Gastroesophageal sphincter (tissue), 4 donors: ENCODE results near the gene NEK9. TPM values are rescaled to one million over a fixed set of nuclear protein-coding genes. Genes with fewer than 3 reads are reported as not detected.

Experiments
- ATAC-seq: fragments of 150-250 bp; one replicate; pipeline ENCODE4 v1.9.1; 2016; ENCODE audit warnings: mild to moderate bottlenecking, moderate library complexity
- H3K27ac ChIP-seq, 4 donors: fragments of 200-600 bp; sonication (generic) in 3 of 4; 1 replicate in 3 of 4; 2 replicates in 1 of 4; pipeline ENCODE4 v1.5.1; 2016 to 2019
- H3K27me3 ChIP-seq: fragments of 200-600 bp; sonication (generic); one replicate; pipeline ENCODE4 v1.5.1; 2019
- H3K36me3 ChIP-seq, 2 donors: fragments of 200-600 bp; sonication (generic); one replicate each; pipeline ENCODE4 v1.5.1; 2019; ENCODE audit warnings: control low read depth in 1 of 2
- H3K4me1 ChIP-seq, 3 donors: fragments of 200-600 bp; sonication (generic); 1 replicate in 2 of 3; 2 replicates in 1 of 3; pipeline ENCODE4 v1.5.1; 2016 to 2019; ENCODE audit warnings: control low read depth in 2 of 3
- H3K4me3 ChIP-seq, 2 donors: fragments of 200-600 bp; sonication (generic); one replicate each; pipeline ENCODE4 v1.5.1; 2019; ENCODE audit warnings: mild to moderate bottlenecking in 1 of 2, moderate library complexity in 1 of 2
- H3K9me3 ChIP-seq, 3 donors: fragments of 200-600 bp; sonication (generic); one replicate each; pipeline ENCODE4 v1.5.1; 2017 to 2019; ENCODE audit warnings: control low read depth in 2 of 3
- CTCF ChIP-seq, 4 experiments: fragments of 200-600 bp in 2 of 4; fragments of 450-650 bp in 2 of 4; sonication (generic) in 1 of 4; IDR thresholded peaks; one replicate each; pipeline ENCODE4 v1.5.1; 2017 to 2019; ENCODE audit warnings: antibody characterized with exemption in 4 of 4, mild to moderate bottlenecking in 2 of 4, moderate library complexity in 2 of 4
- EP300 ChIP-seq: sonication (generic); formaldehyde crosslinking; IDR thresholded peaks from one replicate; pipeline ENCODE4 v1.6.1; 2017; ENCODE audit warnings: antibody characterized with exemption, mild to moderate bottlenecking
- POLR2A ChIP-seq, 2 donors: fragments of 450-650 bp; IDR thresholded peaks; one replicate each; pipeline ENCODE4 v1.6.1; 2017; ENCODE audit warnings: antibody characterized with exemption in 2 of 2, mild to moderate bottlenecking in 2 of 2, moderate library complexity in 1 of 2
- POLR2AphosphoS5 ChIP-seq: sonication (generic); formaldehyde crosslinking; IDR thresholded peaks from one replicate; pipeline ENCODE4 v1.6.1; 2017; ENCODE audit warnings: antibody characterized with exemption
- WGBS, 2 donors: methylation state at CpG; one replicate each; pipeline ENCODE4 v1.1.5; 2018; ENCODE audit warnings: low coverage in 1 of 2; 5-methylcytosine and 5-hydroxymethylcytosine counted together
- total RNA-seq, 4 donors: library from RNA; depleted of rRNA; stranded (reverse); fragments of >200 nt; gene quantifications; one replicate each; pipeline ENCODE4 v1.1.0, GENCODE V29; 2016

The NEK9 gene
- total RNA-seq = 10 to 100 TPM; 34.2 to 95.4 (median 85.9) TPM

- peak; percentile 96 for ATAC-seq
- peaks cover 0 to 57% (median 5%) of the 10 kb centered on the region in 3 donors for H3K4me1 ChIP-seq
- no peaks in the 10 kb centered on the region for H3K9me3 ChIP-seq
- H3K27ac ChIP-seq = peak within 1 kb of the TSS; percentile 91 to 99 (median 98)
- H3K27me3 ChIP-seq = no peaks in the 10 kb centered on the region
- 0% methylated on average over 22 of the region's 76 CpGs; no CpG with 5 or more reads in 1 of the 2 donors for WGBS, 2 donors
- peak; percentile 84 to 89 for TF ChIP-seq POLR2A (IDR thresholded peaks at IDR 0.05)
- TF ChIP-seq CTCF (IDR thresholded peaks at IDR 0.05) = peak in 2 of 4 experiments; percentile 27 to 30
- TF ChIP-seq POLR2AphosphoS5 = peak; percentile 86
- no peak for TF ChIP-seq EP300
- peak within 1 kb of the TSS; percentile 73 to 78 for H3K4me3 ChIP-seq
- H3K36me3 ChIP-seq = peaks cover 0 to 18% of the 10 kb centered on the region in 2 donors
Observed at GRCh38 chr14:75126679-75127473, at the start of gene NEK9. NEK9 (minus strand) TSS chr14:75127048; CDS start chr14:75126921, 127 bp downstream.

- peak within 1 kb of the TSS; percentile 91 to 94 (median 92) for H3K27ac ChIP-seq
- peak in 1 of 4 experiments; percentile 26 for TF ChIP-seq CTCF (IDR thresholded peaks at IDR 0.05)
- TF ChIP-seq POLR2A (IDR thresholded peaks at IDR 0.05) = peak; percentile 42 to 65
- TF ChIP-seq POLR2AphosphoS5 = peak; percentile 72
- no peak for TF ChIP-seq EP300
- WGBS, 2 donors = 0% methylated on average over 2 to 12 of the region's 49 CpGs
Observed at GRCh38 chr14:75176142-75176820, 49.4 kb upstream of the NEK9 start, which contains the start of gene TMED10. TMED10 (minus strand) TSS chr14:75176612; CDS start chr14:75176579, 33 bp downstream.

GRCh38 chr14:75175677-75176141 is 48.9 kb upstream of the NEK9 start:
- Histone ChIP-seq H3K27ac (peak overlapping the region; percentile 91 to 94 (median 92)), H3K9me3 (no peaks in the 10 kb centered on the region), H3K36me3 (no peaks in the 10 kb centered on the region), H3K4me3 (peak overlapping the region; percentile 83 to 86), H3K27me3 (no peaks in the 10 kb centered on the region), H3K4me1 (peaks cover 0 to 56% (median 6%) of the 10 kb centered on the region in 3 donors)
- TF ChIP-seq EP300 = no peak
- TF ChIP-seq POLR2A (IDR thresholded peaks at IDR 0.05) = no peak
- TF ChIP-seq POLR2AphosphoS5 = no peak
- TF ChIP-seq CTCF (IDR thresholded peaks at IDR 0.05) = no peak
- ATAC-seq = no peak
- WGBS, 2 donors = 6 to 10% methylated on average over 5 to 8 of the region's 10 CpGs

More at GRCh38 chr14:75176142-75176820, 49.4 kb upstream of the NEK9 start, which contains the start of gene TMED10:
- peak within 1 kb of the TSS; percentile 83 to 86 for H3K4me3 ChIP-seq
- H3K27me3 ChIP-seq = no peaks in the 10 kb centered on the region
- no peaks in the 10 kb centered on the region for H3K36me3 ChIP-seq
- no peaks in the 10 kb centered on the region for H3K9me3 ChIP-seq
- ATAC-seq = peak; percentile 93
- peaks cover 0 to 50% (median 6%) of the 10 kb centered on the region in 3 donors for H3K4me1 ChIP-seq

- ATAC-seq = no peak
- 38 to 62% methylated on average over 2 of the region's 2 CpGs for WGBS, 2 donors
- H3K4me3 ChIP-seq = no peak overlapping the region
- peaks cover 0 to 63% (median 6%) of the 10 kb centered on the region in 3 donors for H3K4me1 ChIP-seq
- peak overlapping the region in 2 of 4 donors; percentile 26 to 31 for H3K27ac ChIP-seq
- no peaks in the 10 kb centered on the region for H3K9me3 ChIP-seq
- TF ChIP-seq CTCF (IDR thresholded peaks at IDR 0.05) = no peak
- TF ChIP-seq POLR2A (IDR thresholded peaks at IDR 0.05) = no peak
- no peak for TF ChIP-seq POLR2AphosphoS5
- TF ChIP-seq EP300 = no peak
- no peaks in the 10 kb centered on the region for H3K27me3 ChIP-seq
- H3K36me3 ChIP-seq = no peaks in the 10 kb centered on the region
Observed at GRCh38 chr14:75174066-75174465, 47.2 kb upstream of the NEK9 start.
